MM.1S (cell line): Measurements from ENCODE around the gene ANAPC5.

Experiments
- DNase-seq: peaks from one replicate; pipeline ENCODE4 v3.0.0-alpha.2; 2015
- H2AFZ ChIP-seq: fragments of 300-600 bp; sonication (generic); 2 replicates; pipeline ENCODE4 v1.6.0; 2016; ENCODE audit warnings: antibody characterized with exemption, low read length
- H3F3A ChIP-seq: fragments of 300-600 bp; sonication (generic); 2 replicates; pipeline ENCODE4 v1.6.1; 2016; ENCODE audit warnings: mild to moderate bottlenecking, antibody characterized with exemption, low read length, moderate library complexity, mixed read lengths; ENCODE audit not compliant: insufficient read depth
- H3K27ac ChIP-seq: fragments of 300-600 bp; sonication (generic); 2 replicates; pipeline ENCODE4 v1.5.1; 2016; ENCODE audit warnings: mild to moderate bottlenecking, low read length
- H3K27me3 ChIP-seq: fragments of 300-600 bp; sonication (generic); replicated peaks from 2 replicates; pipeline ENCODE4 v1.6.0; 2016; ENCODE audit warnings: low read length; ENCODE audit not compliant: insufficient read depth
- H3K36me3 ChIP-seq: fragments of 300-600 bp; sonication (generic); replicated peaks from 2 replicates; pipeline ENCODE4 v1.6.1; 2016; ENCODE audit warnings: mild to moderate bottlenecking, low read length, mixed read lengths; ENCODE audit not compliant: insufficient read depth
- H3K4me1 ChIP-seq: fragments of 300-600 bp; sonication (generic); 2 replicates; pipeline ENCODE4 v1.6.1; 2016; ENCODE audit warnings: low read length, mixed read lengths
- H3K4me2 ChIP-seq: fragments of 300-600 bp; sonication (generic); 2 replicates; pipeline ENCODE4 v1.6.0; 2016; ENCODE audit warnings: low read depth, low read length
- H3K4me3 ChIP-seq: fragments of 300-600 bp; sonication (generic); 2 replicates; pipeline ENCODE4 v1.5.1; 2016; ENCODE audit warnings: low read length, mixed read lengths
- H3K79me2 ChIP-seq: fragments of 300-600 bp; sonication (generic); 2 replicates; pipeline ENCODE4 v1.6.1; 2016; ENCODE audit warnings: mixed run types, low read length, mixed read lengths
- H3K9ac ChIP-seq: fragments of 300-600 bp; sonication (generic); 2 replicates; pipeline ENCODE4 v1.6.1; 2016; ENCODE audit warnings: low read length, mixed read lengths
- H3K9me2 ChIP-seq: fragments of 300-600 bp; sonication (generic); replicated peaks from 2 replicates; pipeline ENCODE4 v1.6.1; 2016; ENCODE audit warnings: mild to moderate bottlenecking, low read length, mixed read lengths; ENCODE audit not compliant: insufficient read depth
- H3K9me3 ChIP-seq: fragments of 300-600 bp; sonication (generic); replicated peaks from 2 replicates; pipeline ENCODE4 v1.6.1; 2016; ENCODE audit warnings: mild to moderate bottlenecking, low read length, mixed read lengths; ENCODE audit not compliant: insufficient read depth
- H4K20me1 ChIP-seq: fragments of 300-600 bp; sonication (generic); 2 replicates; pipeline ENCODE4 v1.6.1; 2016; ENCODE audit warnings: mild to moderate bottlenecking, low read length, moderate library complexity, mixed read lengths; ENCODE audit not compliant: insufficient read depth
- CTCF ChIP-seq: fragments of 300-600 bp; sonication (generic); IDR thresholded peaks from 2 replicates; pipeline ENCODE4 v1.5.1; 2016; ENCODE audit warnings: antibody characterized with exemption, low read length, mixed read lengths
- EZH2 ChIP-seq: fragments of 300-600 bp; sonication (generic); optimal IDR thresholded peaks from 2 replicates; pipeline ENCODE3; 2017; ENCODE audit warnings: low read depth, mild to moderate bottlenecking, antibody characterized with exemption, low read length, mixed read lengths
- EZH2phosphoT487 ChIP-seq: fragments of 300-600 bp; sonication (generic); IDR thresholded peaks from 2 replicates; pipeline ENCODE4 v1.6.1; 2018; ENCODE audit warnings: antibody characterized with exemption, low read length

Gene ANAPC5

GRCh38 chr12:121373755-121374154, 21.5 kb upstream of the ANAPC5 start:
- no peak overlapping the region for H2AFZ ChIP-seq
- no peak overlapping the region for H3K4me3 ChIP-seq
- no peak overlapping the region for H3K27ac ChIP-seq
- TF ChIP-seq EZH2phosphoT487 (no peak), CTCF (no peak), EZH2 (no peak)
- no peak overlapping the region for H3K9ac ChIP-seq
- H3K4me1 ChIP-seq, result no peaks in the 10 kb centered on the region
- H3K9me3 ChIP-seq, result no peaks in the 10 kb centered on the region
- H3F3A ChIP-seq, result no peaks in the 10 kb centered on the region
- DNase-seq, result no peak
- H4K20me1 ChIP-seq, result no peaks in the 10 kb centered on the region
- H3K9me2 ChIP-seq, result no peaks in the 10 kb centered on the region
- no peaks in the 10 kb centered on the region for H3K36me3 ChIP-seq
- no peaks in the 10 kb centered on the region for H3K27me3 ChIP-seq
- H3K79me2 ChIP-seq, result no peaks in the 10 kb centered on the region
- no peak overlapping the region for H3K4me2 ChIP-seq

- DNase-seq, result no peak
- Histone ChIP-seq H3K4me3 (no peak overlapping the region), H3K9ac (no peak overlapping the region), H3K27ac (no peak overlapping the region), H3F3A (no peaks in the 10 kb centered on the region), H2AFZ (no peak overlapping the region), H3K36me3 (no peaks in the 10 kb centered on the region), H3K27me3 (no peaks in the 10 kb centered on the region), H3K4me1 (no peaks in the 10 kb centered on the region), H3K4me2 (no peak overlapping the region), H3K9me3 (no peaks in the 10 kb centered on the region), H3K9me2 (no peaks in the 10 kb centered on the region), H4K20me1 (no peaks in the 10 kb centered on the region), H3K79me2 (no peaks in the 10 kb centered on the region)
- TF ChIP-seq EZH2 (no peak), EZH2phosphoT487 (no peak), CTCF (no peak)
These were observed 19.2 kb upstream of the ANAPC5 start for GRCh38 chr12:121371404-121371803.

- Histone ChIP-seq H3K79me2 (no peaks in the 10 kb centered on the region), H3F3A (no peaks in the 10 kb centered on the region), H3K9me2 (no peaks in the 10 kb centered on the region), H4K20me1 (no peaks in the 10 kb centered on the region), H3K9me3 (no peaks in the 10 kb centered on the region), H3K36me3 (no peaks in the 10 kb centered on the region), H3K27me3 (no peaks in the 10 kb centered on the region), H3K4me1 (no peaks in the 10 kb centered on the region), H3K4me3 (no peak overlapping the region), H3K4me2 (no peak overlapping the region), H2AFZ (no peak overlapping the region), H3K9ac (no peak overlapping the region), H3K27ac (no peak overlapping the region)
- no peak for TF ChIP-seq CTCF
- TF ChIP-seq EZH2, result no peak
- TF ChIP-seq EZH2phosphoT487, result no peak
- no peak for DNase-seq
These were observed 13.8 kb upstream of the ANAPC5 start for GRCh38 chr12:121366063-121366459.
